HEK293 (cell line): ENCODE measurements around the gene ZFAND6.

Experiments
- CTCF ChIA-PET: fragments of 350-600 bp; formaldehyde crosslinking; extraction: SDS; loops from one replicate; lab custom pipeline; 2021; ENCODE audit warnings: antibody characterized with exemption; lab: Yijun Ruan, JAX
- POLR2A ChIA-PET: fragments of 300-600 bp; formaldehyde crosslinking; extraction: SDS; loops from one replicate; lab custom pipeline; 2020; ENCODE audit warnings: antibody characterized with exemption, inconsistent platforms; lab: Yijun Ruan, JAX
- H3K27ac ChIP-seq: fragments of 200-500 bp; sonication (Bioruptor generic); 2 replicates; pipeline ENCODE4 v1.5.1; 2014; ENCODE audit warnings: low read depth, low read length, control low read depth, inconsistent platforms; ENCODE audit errors: extremely low read depth
- H3K36me3 ChIP-seq, 2 experiments: fragments of 200-500 bp in 1 of 2; sonication (Bioruptor generic) in 1 of 2; 1 replicate in 1 of 2; 2 replicates in 1 of 2; pipeline ENCODE4 v1.5.1; 2014 to 2017; ENCODE audit warnings: inconsistent platforms in 2 of 2, low read length in 2 of 2; ENCODE audit not compliant: control insufficient read depth in 2 of 2, insufficient read depth in 1 of 2
- H3K4me1 ChIP-seq: fragments of 200-500 bp; sonication (Bioruptor generic); 2 replicates; pipeline ENCODE4 v1.5.1; 2014; ENCODE audit warnings: mild to moderate bottlenecking, low read length, inconsistent platforms; ENCODE audit not compliant: control insufficient read depth, insufficient read depth
- H3K4me3 ChIP-seq: 2 replicates; pipeline ENCODE4 v1.5.1; 2011; ENCODE audit warnings: low read depth, mild to moderate bottlenecking, control low read depth, low read length, moderate library complexity
- H3K9me3 ChIP-seq: fragments of 200-500 bp; sonication (Bioruptor generic); 2 replicates; pipeline ENCODE4 v1.5.1; 2014; ENCODE audit warnings: low read depth, low read length, inconsistent platforms; ENCODE audit not compliant: control insufficient read depth, insufficient read depth
- MYNN ChIP-seq: fragments of 450-650 bp; formaldehyde crosslinking; IDR thresholded peaks from 2 replicates; pipeline ENCODE4 v1.5.1; 2016; ENCODE audit warnings: missing biosample characterization, missing genetic modification characterization, borderline replicate concordance
- PATZ1 ChIP-seq: fragments of 450-650 bp; formaldehyde crosslinking; IDR thresholded peaks from 2 replicates; pipeline ENCODE4 v1.5.1; 2016; ENCODE audit warnings: missing biosample characterization, missing genetic modification characterization
- PRDM2 ChIP-seq: fragments of 450-650 bp; formaldehyde crosslinking; IDR thresholded peaks from 2 replicates; pipeline ENCODE4 v1.5.1; 2016; ENCODE audit warnings: missing biosample characterization, missing genetic modification characterization, borderline replicate concordance
- PRDM6 ChIP-seq: fragments of 450-650 bp; formaldehyde crosslinking; IDR thresholded peaks from 2 replicates; pipeline ENCODE4 v1.5.1; 2017; ENCODE audit warnings: missing biosample characterization, missing genetic modification characterization
- SETDB1 ChIP-seq: IDR thresholded peaks from one replicate; pipeline ENCODE4 v1.6.1; 2017; ENCODE audit warnings: mild to moderate bottlenecking, low read length, moderate library complexity, mixed read lengths; ENCODE audit not compliant: insufficient read length
- ZBTB10 ChIP-seq: fragments of 450-650 bp; formaldehyde crosslinking; IDR thresholded peaks from 2 replicates; pipeline ENCODE4 v1.5.1; 2016; ENCODE audit warnings: missing biosample characterization, missing genetic modification characterization
- ZBTB8A ChIP-seq: fragments of 450-650 bp; formaldehyde crosslinking; IDR thresholded peaks from 2 replicates; pipeline ENCODE4 v1.5.1; 2016; ENCODE audit warnings: missing biosample characterization, missing genetic modification characterization
- ZFP3 ChIP-seq: fragments of 450-650 bp; formaldehyde crosslinking; IDR thresholded peaks from 2 replicates; pipeline ENCODE4 v1.5.1; 2016; ENCODE audit warnings: low read depth, missing biosample characterization, missing genetic modification characterization
- ZNF112 ChIP-seq: fragments of 450-650 bp; formaldehyde crosslinking; IDR thresholded peaks from 2 replicates; pipeline ENCODE4 v1.5.0; 2017; ENCODE audit warnings: missing biosample characterization, missing genetic modification characterization
- ZNF148 ChIP-seq: fragments of 450-650 bp; formaldehyde crosslinking; IDR thresholded peaks from 2 replicates; pipeline ENCODE4 v1.5.0; 2017; ENCODE audit warnings: missing biosample characterization, missing genetic modification characterization, borderline replicate concordance
- ZNF174 ChIP-seq: fragments of 450-650 bp; formaldehyde crosslinking; IDR thresholded peaks from 2 replicates; pipeline ENCODE4 v1.5.0; 2017; ENCODE audit warnings: missing biosample characterization, mild to moderate bottlenecking, missing genetic modification characterization
- ZNF175 ChIP-seq: fragments of 450-650 bp; formaldehyde crosslinking; IDR thresholded peaks from 2 replicates; pipeline ENCODE4 v1.5.1; 2016; ENCODE audit warnings: missing biosample characterization, missing genetic modification characterization
- ZNF202 ChIP-seq: fragments of 450-650 bp; formaldehyde crosslinking; IDR thresholded peaks from 2 replicates; pipeline ENCODE4 v1.5.1; 2016; ENCODE audit warnings: missing biosample characterization, missing genetic modification characterization, borderline replicate concordance
- ZNF248 ChIP-seq: fragments of 450-650 bp; formaldehyde crosslinking; IDR thresholded peaks from 2 replicates; pipeline ENCODE4 v1.5.1; 2017; ENCODE audit warnings: missing biosample characterization, missing genetic modification characterization
- ZNF335 ChIP-seq: fragments of 450-650 bp; formaldehyde crosslinking; conservative IDR thresholded peaks from 2 replicates; pipeline ENCODE4 v1.5.1; 2016; ENCODE audit warnings: missing biosample characterization, missing genetic modification characterization
- ZNF426 ChIP-seq: fragments of 450-650 bp; formaldehyde crosslinking; IDR thresholded peaks from 2 replicates; pipeline ENCODE4 v1.5.1; 2017; ENCODE audit warnings: missing biosample characterization, missing genetic modification characterization, mild to moderate bottlenecking, inconsistent platforms, moderate library complexity
- ZNF548 ChIP-seq: fragments of 450-650 bp; formaldehyde crosslinking; IDR thresholded peaks from 2 replicates; pipeline ENCODE4 v1.5.1; 2016; ENCODE audit warnings: missing biosample characterization, missing genetic modification characterization
- ZNF558 ChIP-seq: fragments of 450-650 bp; formaldehyde crosslinking; IDR thresholded peaks from 2 replicates; pipeline ENCODE4 v1.5.1; 2016; ENCODE audit warnings: missing biosample characterization, missing genetic modification characterization
- ZNF600 ChIP-seq: fragments of 450-650 bp; formaldehyde crosslinking; IDR thresholded peaks from 2 replicates; pipeline ENCODE4 v1.5.1; 2016; ENCODE audit warnings: missing biosample characterization, missing genetic modification characterization
- ZSCAN16 ChIP-seq: fragments of 450-650 bp; formaldehyde crosslinking; IDR thresholded peaks from 2 replicates; pipeline ENCODE4 v1.5.1; 2016; ENCODE audit warnings: missing biosample characterization, missing genetic modification characterization

ZFAND6 gene

GRCh38 chr15:80105595-80105994 is 46.1 kb downstream of the ZFAND6 start:
- ChIA-PET CTCF (interaction anchor here (0.6 to 1.7 kb wide), 3 partner anchors 8 to 18 kb away, joined by 3 to 4 read pairs (median 4); no protein-coding TSS in a partner anchor), POLR2A (no interaction called here)
- Histone ChIP-seq H3K36me3 (peaks cover 0 to 12% of the 10 kb centered on the region in 2 experiments; a peak in 1 of 3 replicates), H3K4me1 (peaks cover 18% of the 10 kb centered on the region), H3K4me3 (no peak overlapping the region), H3K9me3 (no peaks in the 10 kb centered on the region), H3K27ac (no peak overlapping the region)
- TF ChIP-seq ZBTB8A (tag by site-specific recombination) = no peak
- no peak for TF ChIP-seq ZNF112 (tag by site-specific recombination)
- no peak for TF ChIP-seq ZNF174 (tag by site-specific recombination)
- TF ChIP-seq PRDM6 = peak; percentile 61
- no peak for TF ChIP-seq PATZ1 (tag by site-specific recombination)

GRCh38 chr15:80106051-80106450 is 46.6 kb downstream of the ZFAND6 start:
- Histone ChIP-seq H3K9me3 (no peaks in the 10 kb centered on the region), H3K36me3 (peaks cover 0 to 11% of the 10 kb centered on the region in 2 experiments; a peak in 1 of 3 replicates), H3K4me1 (peaks cover 18% of the 10 kb centered on the region), H3K27ac (no peak overlapping the region), H3K4me3 (no peak overlapping the region)
- ChIA-PET POLR2A (no interaction called here), CTCF (interaction anchor here (1.7 kb wide), 1 partner anchor 16 kb away, joined by 4 read pairs; no protein-coding TSS in a partner anchor)
- TF ChIP-seq ZNF426 (no peak), ZNF248 (tag by site-specific recombination) (no peak), ZBTB10 (tag by site-specific recombination) (no peak), ZNF548 (tag by site-specific recombination) (no peak), ZNF335 (tag by site-specific recombination) (no peak), ZNF148 (tag by site-specific recombination) (no peak), ZNF600 (tag by site-specific recombination) (no peak), ZNF558 (no peak), PRDM2 (no peak), ZFP3 (no peak), ZSCAN16 (no peak), SETDB1 (no peak), MYNN (tag by site-specific recombination) (no peak), ZNF202 (tag by site-specific recombination) (no peak), ZNF175 (tag by site-specific recombination) (no peak)
